ENCODE measurements around the gene MS4A6E. TPM values are rescaled to one million over a fixed set of nuclear protein-coding genes. Genes with fewer than 3 reads are reported as not detected.

MS4A6E gene
- total and polyA plus RNA-seq, 2 donors (not counting 1 experiment from before 2014, with no cell fraction given): not detected

- DNase-seq (no peak), ATAC-seq (ENCODE audit: low read depth) (no peak)
- POLR2A ChIA-PET: no interaction called here
- intact Hi-C loops (cut with micrococcal nuclease): no loop called here
- H3K27ac Mint-ChIP-seq: no peak overlapping the region
- no peaks in the 10 kb centered on the region for H3K79me2 ChIP-seq (ENCODE audit: control insufficient read depth, insufficient read depth, low read length)
- 24% methylated on average over 3 of the region's 3 CpGs for WGBS (ENCODE audit: insufficient coverage)
- peaks cover 13% of the 10 kb centered on the region for H3K4me1 Mint-ChIP-seq
- no peak overlapping the region for H3K4me3 Mint-ChIP-seq
- TF ChIP-seq EZH2 (IDR thresholded peaks at IDR 0.05; ENCODE audit: borderline replicate concordance, insufficient read depth, low read depth, low read length, poor library complexity, severe bottlenecking): no peak
- TF ChIP-seq CTCF (IDR thresholded peaks at IDR 0.05): no peak
- H3K27me3 ChIP-seq (replicated peaks in 1 of 4; ENCODE audit: control extremely low read depth in 1 of 4, control insufficient read depth in 3 of 4, insufficient read depth in 4 of 4, low read length in 3 of 4): no peaks in the 10 kb centered on the region
- H3K9me3 ChIP-seq (ENCODE audit: control extremely low read depth in 1 of 3, control insufficient read depth in 2 of 3, insufficient read depth in 1 of 3, low read length in 2 of 3): no peaks in the 10 kb centered on the region
- H2AFZ ChIP-seq (ENCODE audit: insufficient read depth, low read depth, low read length, poor library complexity, severe bottlenecking): no peak overlapping the region
- no peaks in the 10 kb centered on the region for H4K20me1 ChIP-seq (ENCODE audit: control insufficient read depth, insufficient read depth, low read length, poor library complexity, severe bottlenecking)
- H3K4me3 ChIP-seq (ENCODE audit: control extremely low read depth in 1 of 5, extremely low read depth in 1 of 5, insufficient read depth in 1 of 5, low read depth in 2 of 5, low read length in 4 of 5): no peak overlapping the region
- H3K27me3 Mint-ChIP-seq: no peaks in the 10 kb centered on the region
- H3K4me2 ChIP-seq (replicated peaks; ENCODE audit: low read depth, low read length, poor library complexity, severe bottlenecking): no peak overlapping the region
- H3K36me3 ChIP-seq (replicated peaks in 1 of 2; ENCODE audit: control extremely low read depth in 1 of 2, control insufficient read depth in 1 of 2, extremely low read depth in 1 of 2, insufficient read depth in 2 of 2, low read length in 1 of 2): no peaks in the 10 kb centered on the region
- CTCF ChIA-PET: interaction anchor here (0.8 to 5.9 kb wide), 16 partner anchors 10 to 294 kb away, joined by 3 to 100 read pairs (median 8); no protein-coding TSS in a partner anchor
- H3K27ac ChIP-seq (ENCODE audit: low read length in 2 of 2): no peak overlapping the region
- no peaks in the 10 kb centered on the region for H3K9me3 Mint-ChIP-seq (ENCODE audit: insufficient read depth)
- H3K4me1 ChIP-seq (ENCODE audit: control insufficient read depth in 2 of 2, insufficient read depth in 2 of 2, low read length in 2 of 2): peaks cover 9 to 12% of the 10 kb centered on the region in 2 donors
- H3K9ac ChIP-seq (ENCODE audit: low read length): no peak overlapping the region
These were observed 5.8 kb downstream of the MS4A6E start for GRCh38 chr11:60332846-60333245.

GRCh38 chr11:60334005-60334620, 7.1 kb downstream of the MS4A6E start:
- no peaks in the 10 kb centered on the region for H3K9me3 Mint-ChIP-seq (ENCODE audit: insufficient read depth)
- intact Hi-C loops (cut with micrococcal nuclease): loop anchor here (1.0 kb wide), 4 partner anchors 69 to 441 kb away; no protein-coding TSS in a partner anchor
- Histone ChIP-seq H3K4me1 (ENCODE audit: control insufficient read depth in 2 of 2, insufficient read depth in 2 of 2, low read length in 2 of 2) (peaks cover 9 to 12% of the 10 kb centered on the region in 2 donors), H3K9ac (ENCODE audit: low read length) (no peak overlapping the region), H2AFZ (ENCODE audit: insufficient read depth, low read depth, low read length, poor library complexity, severe bottlenecking) (no peak overlapping the region), H4K20me1 (ENCODE audit: control insufficient read depth, insufficient read depth, low read length, poor library complexity, severe bottlenecking) (no peaks in the 10 kb centered on the region), H3K27me3 (replicated peaks in 1 of 4; ENCODE audit: control extremely low read depth in 1 of 4, control insufficient read depth in 3 of 4, insufficient read depth in 4 of 4, low read length in 3 of 4) (no peaks in the 10 kb centered on the region), H3K9me3 (ENCODE audit: control extremely low read depth in 1 of 3, control insufficient read depth in 2 of 3, insufficient read depth in 1 of 3, low read length in 2 of 3) (no peaks in the 10 kb centered on the region), H3K79me2 (ENCODE audit: control insufficient read depth, insufficient read depth, low read length) (no peaks in the 10 kb centered on the region), H3K4me3 (ENCODE audit: control extremely low read depth in 1 of 5, extremely low read depth in 1 of 5, insufficient read depth in 1 of 5, low read depth in 2 of 5, low read length in 4 of 5) (no peak overlapping the region), H3K4me2 (replicated peaks; ENCODE audit: low read depth, low read length, poor library complexity, severe bottlenecking) (no peak overlapping the region), H3K36me3 (replicated peaks in 1 of 2; ENCODE audit: control extremely low read depth in 1 of 2, control insufficient read depth in 1 of 2, extremely low read depth in 1 of 2, insufficient read depth in 2 of 2, low read length in 1 of 2) (no peaks in the 10 kb centered on the region), H3K27ac (ENCODE audit: low read length in 2 of 2) (no peak overlapping the region)
- CTCF ChIA-PET: interaction anchor here (0.6 to 5.9 kb wide), 32 partner anchors 9 to 441 kb away, joined by 3 to 100 read pairs (median 5); no protein-coding TSS in a partner anchor
- peak; percentile 96 for ATAC-seq (ENCODE audit: low read depth)
- POLR2A ChIA-PET: interaction anchor here (0.7 kb wide), 2 partner anchors 22 to 179 kb away, joined by 3 read pairs; no protein-coding TSS in a partner anchor
- H3K4me3 Mint-ChIP-seq: no peak overlapping the region
- WGBS (ENCODE audit: insufficient coverage): 73% methylated on average over 1 of the region's 2 CpGs
- peak; percentile 85 for DNase-seq
- H3K4me1 Mint-ChIP-seq: peaks cover 13% of the 10 kb centered on the region
- H3K27me3 Mint-ChIP-seq: no peaks in the 10 kb centered on the region
- no peak for TF ChIP-seq EZH2 (IDR thresholded peaks at IDR 0.05; ENCODE audit: borderline replicate concordance, insufficient read depth, low read depth, low read length, poor library complexity, severe bottlenecking)
- TF ChIP-seq CTCF (IDR thresholded peaks at IDR 0.05): peak; percentile 91
- no peak overlapping the region for H3K27ac Mint-ChIP-seq

All from B cell (primary cell).